Testis (tissue), 2 donors: ENCODE data around the gene CYP4V2.

Experiments used
- CTCF ChIP-seq, 3 experiments: fragments of 450-650 bp in 2 of 3; fragments of 200-600 bp in 1 of 3; sonication (generic) in 1 of 3; IDR thresholded peaks; one replicate each; pipeline ENCODE4 v1.5.1; 2016 to 2019; ENCODE audit warnings: antibody characterized with exemption in 3 of 3, mild to moderate bottlenecking in 2 of 3, moderate library complexity in 1 of 3
- POLR2A ChIP-seq: fragments of 450-650 bp; IDR thresholded peaks from one replicate; pipeline ENCODE4 v1.6.1; 2017; ENCODE audit warnings: antibody characterized with exemption, mild to moderate bottlenecking, moderate library complexity

GRCh38 chr4:186202490-186203140 lies 11.2 kb downstream of the CYP4V2 start:
- TF ChIP-seq CTCF (IDR thresholded peaks at IDR 0.05), result no peak
- TF ChIP-seq POLR2A, result no peak
